LoVo (cell line): ENCODE results near the gene CEP135.

Source experiments
- DNase-seq: peaks from one replicate; pipeline ENCODE4 v3.0.0-alpha.2; 2016; ENCODE audit warnings: low spot score

CEP135 gene

DNA sequence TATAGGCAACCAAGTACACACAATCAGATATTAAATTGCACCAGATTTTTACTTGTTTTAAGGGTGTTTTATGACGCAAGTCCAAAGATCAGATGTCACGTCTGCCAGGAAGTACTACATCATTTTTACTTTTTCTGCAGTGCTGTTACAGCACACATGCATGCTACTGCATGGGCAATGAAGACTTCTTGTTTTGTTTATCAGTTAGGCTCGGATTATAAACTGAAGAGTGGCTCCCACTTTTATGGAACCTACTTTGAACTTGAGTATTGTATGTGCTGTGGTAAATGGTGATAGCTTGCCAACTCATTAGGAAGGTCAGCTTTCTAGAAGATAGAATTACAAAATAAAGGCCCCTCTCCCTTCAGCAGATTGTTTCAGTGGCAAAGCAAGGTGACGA is 131.6 kb downstream of the CEP135 start:
- no peak for DNase-seq

DNA sequence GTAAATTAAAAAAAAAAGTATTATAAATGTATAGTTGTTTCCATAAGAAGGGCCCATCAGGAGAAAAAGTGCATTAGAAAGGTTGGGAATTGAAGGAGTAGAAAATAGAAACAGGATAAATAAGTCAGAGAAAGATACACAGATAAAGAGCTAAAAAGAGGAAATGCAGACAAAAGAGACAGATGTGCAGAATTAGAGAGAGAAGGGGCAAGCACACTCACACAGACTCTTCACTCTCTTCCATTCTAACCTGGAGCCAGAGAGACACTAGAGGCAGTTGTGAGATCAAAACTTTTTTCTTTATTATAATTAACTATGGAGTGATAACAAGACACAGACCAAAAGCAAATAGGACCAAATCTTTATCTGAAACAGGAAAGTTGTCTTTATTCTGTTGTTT is 134.1 kb downstream of the CEP135 start:
- no peak for DNase-seq
